CD4-positive, alpha-beta T cell treated with Interleukin-4 for 1 hour (primary cell): Measurements from ENCODE around the gene LRRC4B.
"Not testable (repeated sequence)": the region's sequence is repeated elsewhere in the genome, so short reads cannot be mapped to it uniquely, and the experiment has no call there.

Source experiments
- DNase-seq, 2 donors: peaks; one replicate each; pipeline ENCODE4 v3.0.0-alpha.2; 2020 to 2022

LRRC4B gene

GRCh38 chr19:50551034-50551714, 17.1 kb downstream of the LRRC4B start:
- DNase-seq, result no peak

DNA sequence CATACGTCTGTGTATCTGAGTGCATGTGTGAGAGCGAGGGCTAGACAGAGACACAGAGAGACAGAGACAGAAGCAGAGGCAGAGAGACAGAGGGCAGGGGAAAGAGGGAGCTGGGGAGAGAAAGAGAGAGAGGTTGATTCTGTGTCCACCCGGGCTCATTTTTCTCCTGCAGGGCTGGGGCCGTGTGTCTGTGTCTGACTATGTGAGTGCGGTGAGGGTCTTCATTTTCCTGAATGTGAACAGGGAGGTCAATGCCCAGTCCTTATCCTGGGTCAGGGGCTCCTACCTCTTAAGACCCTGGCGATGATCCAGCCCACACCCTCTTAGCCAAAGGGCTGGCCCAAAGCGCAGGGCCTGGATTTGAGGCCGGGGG, 17.7 kb downstream of the LRRC4B start:
- DNase-seq, result no peak

DNA sequence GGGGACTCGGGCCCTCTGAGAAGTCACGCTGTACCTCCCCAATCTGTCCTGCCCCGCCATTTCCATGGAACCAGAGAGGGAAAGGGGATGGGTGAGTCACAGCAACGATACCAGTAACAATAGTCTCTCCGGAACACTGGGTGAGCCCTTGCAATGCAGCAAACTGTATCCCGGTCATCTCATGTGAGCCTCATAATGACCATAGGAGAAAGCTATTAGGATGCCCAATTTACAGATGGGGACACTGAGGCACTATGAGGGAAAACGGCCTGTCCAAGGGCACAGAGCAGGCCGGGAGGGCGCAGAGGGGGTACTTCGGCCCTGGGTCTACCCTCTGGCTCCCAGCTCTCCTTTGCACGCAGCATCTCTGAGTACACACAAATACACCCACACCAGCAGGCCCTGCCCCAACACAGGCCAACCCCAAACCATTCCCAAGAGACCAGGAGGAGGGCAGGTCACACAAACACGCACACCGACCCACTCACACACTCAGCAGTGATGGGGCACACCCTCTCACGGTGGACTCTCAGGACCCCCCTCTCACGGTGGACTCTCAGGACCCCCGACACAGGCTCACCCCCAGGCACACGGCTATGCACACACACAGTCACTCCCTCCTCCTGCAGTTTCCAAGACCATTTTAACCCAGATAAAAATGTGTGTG, 18.2 kb downstream of the LRRC4B start:
- no peak for DNase-seq

DNA sequence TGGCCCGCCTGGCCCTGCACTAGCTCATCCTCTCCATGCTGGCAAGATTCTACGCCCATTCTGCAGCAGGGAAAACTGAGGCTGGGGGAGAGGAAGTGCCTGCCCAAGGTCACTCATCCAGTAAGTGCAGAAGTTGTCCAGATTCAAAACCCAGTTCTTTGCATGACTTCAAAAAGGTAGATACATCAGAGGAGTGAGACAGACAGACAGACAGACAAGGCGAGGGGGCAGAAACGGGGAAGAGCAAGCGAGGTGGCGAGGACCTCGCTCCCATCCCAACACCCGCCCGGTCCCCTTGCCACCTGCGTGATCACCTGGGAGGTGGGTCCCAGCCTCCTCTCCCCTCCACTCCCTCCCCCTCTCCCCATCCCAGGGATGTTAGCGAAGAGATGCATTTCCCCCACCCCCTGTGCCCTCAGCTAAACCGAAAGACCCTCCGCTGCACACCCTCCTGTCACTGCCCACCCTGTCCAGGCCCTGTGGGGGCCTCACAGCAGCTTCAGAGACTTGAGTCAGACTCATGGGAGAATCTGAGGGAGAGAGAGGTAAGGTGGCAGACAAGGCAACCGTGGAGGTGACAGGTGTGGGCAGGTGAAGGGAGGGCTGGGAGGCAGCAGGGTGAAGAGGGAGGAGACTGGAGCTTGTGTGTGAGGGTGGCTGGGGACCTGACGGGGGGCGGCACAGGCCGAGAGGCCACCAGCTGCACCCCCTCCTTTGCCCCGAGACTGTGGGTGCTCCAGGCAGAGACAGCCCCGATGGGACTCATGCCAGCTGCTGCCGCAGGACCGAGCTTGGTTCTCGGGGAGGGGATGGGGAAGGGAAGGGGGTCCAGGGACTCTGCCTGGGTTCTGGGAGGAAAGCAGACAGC, 18.9 kb downstream of the LRRC4B start:
- no peak for DNase-seq

- no peak for DNase-seq
Measured at GRCh38 chr19:50548191-50549058, 19.8 kb downstream of the LRRC4B start.

DNA sequence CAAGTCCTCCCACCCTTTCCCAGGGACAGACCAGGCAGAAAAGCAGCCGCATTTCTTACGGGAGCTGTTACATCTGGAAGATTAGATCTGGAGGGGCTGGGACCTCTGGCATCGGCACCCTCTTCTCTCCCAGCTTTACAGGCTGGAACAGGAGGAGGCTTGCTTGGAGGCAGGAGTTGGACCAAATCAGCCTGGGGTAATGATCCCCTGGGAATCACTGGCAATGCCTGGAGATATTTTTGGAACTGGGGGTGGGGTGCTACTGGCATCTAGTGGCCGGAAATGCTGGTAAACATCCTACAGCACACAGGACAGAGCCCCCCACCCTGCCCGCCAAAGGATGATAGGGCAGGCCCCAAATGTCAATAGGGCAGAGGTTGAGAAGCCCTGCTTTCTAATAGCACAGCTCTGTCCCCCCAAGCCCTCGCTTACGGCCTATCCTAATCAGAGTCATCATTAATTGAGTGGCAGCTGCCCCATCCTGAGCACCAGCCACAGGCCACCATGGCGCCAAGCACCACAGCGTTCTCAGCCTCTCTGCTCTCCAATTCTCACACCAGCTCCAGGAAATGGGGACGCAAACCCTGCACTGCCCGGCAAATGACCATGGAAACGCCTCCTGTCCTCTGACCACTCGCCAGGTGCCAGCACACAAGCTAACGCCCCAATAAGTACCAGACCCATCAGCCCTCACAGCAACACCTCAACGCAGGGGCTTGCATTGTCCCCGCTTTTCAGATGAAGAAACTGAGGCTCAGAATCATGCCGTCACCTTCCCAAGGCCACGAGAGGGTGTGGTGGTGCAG, 20.6 kb downstream of the LRRC4B start:
- no peak for DNase-seq

DNA sequence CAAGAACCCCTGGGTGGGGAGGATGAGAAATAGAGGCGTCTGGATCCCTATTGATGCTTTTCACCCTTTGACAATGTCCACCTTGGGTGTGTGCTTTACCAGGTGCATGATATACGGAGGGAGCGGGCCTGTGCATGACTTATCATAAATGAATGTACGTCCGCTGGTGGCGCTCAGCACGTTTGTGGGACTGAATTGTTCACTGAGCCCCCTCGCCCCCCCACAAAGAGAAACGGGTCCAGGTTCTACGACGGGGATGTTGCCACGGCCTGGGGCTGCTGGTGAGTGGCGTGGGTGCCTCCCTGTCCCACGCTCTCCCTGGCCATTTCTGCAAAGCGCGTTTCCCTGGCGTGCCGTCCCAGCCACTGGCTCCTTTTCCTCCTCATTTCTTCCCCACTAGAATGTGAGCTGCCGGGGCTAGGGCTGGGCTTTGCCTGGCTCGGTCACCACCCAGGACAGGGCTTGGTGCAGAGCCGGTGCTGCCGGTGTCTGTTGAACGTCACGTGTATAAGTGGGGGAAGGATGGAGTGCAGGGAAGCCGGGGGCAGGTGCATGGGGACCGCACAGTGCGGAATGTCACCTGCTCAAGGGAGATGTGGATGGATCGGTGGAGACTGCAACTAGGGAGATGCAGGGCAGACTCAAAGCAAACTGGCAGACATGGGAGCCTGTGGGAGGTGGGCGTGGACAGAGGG, 21.6 kb downstream of the LRRC4B start:
- DNase-seq, result no peak

- DNase-seq, result no peak
Measured at GRCh38 chr19:50542943-50543342, 25.3 kb downstream of the LRRC4B start.

DNA sequence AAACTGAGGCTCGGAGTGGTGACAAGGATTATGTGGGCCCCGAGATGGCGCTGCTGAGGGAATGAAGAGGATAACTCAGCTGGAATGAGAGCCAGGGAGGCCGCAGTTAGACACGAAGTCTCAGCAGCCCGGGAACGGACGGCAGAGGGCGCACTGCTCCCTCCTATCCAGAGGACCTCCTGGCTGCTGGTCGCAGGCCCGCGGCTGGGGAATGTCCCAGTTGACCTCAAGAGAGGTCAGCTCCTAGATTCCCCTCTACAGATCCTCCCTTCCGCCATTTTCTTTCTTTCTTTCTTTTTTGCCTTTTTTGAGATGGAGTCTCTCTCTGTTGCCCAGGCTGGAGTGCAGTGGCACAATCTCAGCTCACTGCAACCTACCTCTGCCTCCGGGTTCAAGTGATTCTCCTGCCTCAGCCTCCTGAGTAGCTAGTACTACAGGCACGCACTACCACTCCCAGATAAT, 30.4 kb downstream of the LRRC4B start:
- peak; percentile 47 to 51 for DNase-seq

GRCh38 chr19:50537306-50537685, 30.9 kb downstream of the LRRC4B start:
- no peak for DNase-seq

GRCh38 chr19:50536662-50537305, 31.5 kb downstream of the LRRC4B start:
- no peak for DNase-seq

GRCh38 chr19:50535672-50536187, 32.5 kb downstream of the LRRC4B start:
- DNase-seq, result no peak

- DNase-seq, result no peak
Measured at GRCh38 chr19:50534478-50534877, 33.8 kb downstream of the LRRC4B start.

DNA sequence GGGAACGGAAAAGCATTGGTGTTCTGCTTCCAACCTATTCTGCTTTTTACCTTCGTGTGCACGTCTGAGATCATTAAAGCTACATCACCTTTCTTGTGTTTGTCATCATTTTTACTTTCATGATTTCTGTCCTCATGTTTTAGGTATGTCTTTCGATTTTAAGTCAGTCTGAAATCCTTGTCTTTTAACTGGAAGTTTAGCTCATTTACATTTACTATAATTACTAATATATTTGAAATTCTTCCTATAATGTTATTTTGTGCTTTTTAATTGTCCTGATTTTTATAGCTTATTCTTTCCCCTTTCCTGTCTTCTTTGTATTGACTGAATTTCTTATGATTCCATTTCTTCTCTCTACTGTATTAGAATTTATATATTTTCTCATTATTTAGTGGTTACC, 35.3 kb downstream of the LRRC4B start:
- DNase-seq, result no peak

DNA sequence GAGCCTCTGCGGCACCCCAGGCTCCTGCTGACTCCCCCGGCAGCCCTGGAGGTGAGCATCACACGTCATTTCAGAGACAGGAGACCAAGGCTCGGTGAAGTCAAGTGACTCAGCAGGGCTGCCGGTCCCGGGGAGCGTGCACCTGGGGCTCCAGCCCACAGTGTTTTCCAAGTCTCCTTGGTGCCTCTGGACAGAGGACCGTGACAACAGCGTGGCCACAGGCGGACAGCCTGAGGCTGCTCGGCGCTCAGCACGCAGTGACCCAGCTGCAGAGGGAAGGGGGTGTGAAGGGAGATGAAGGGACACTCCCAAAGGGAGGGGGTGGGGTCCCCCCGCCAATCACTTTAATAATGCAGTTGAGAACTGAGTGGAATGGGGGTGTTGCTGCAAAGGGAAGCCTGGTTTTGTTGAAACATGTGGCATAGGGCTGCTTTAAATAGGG, 37.0 kb downstream of the LRRC4B start:
- no peak for DNase-seq

GRCh38 chr19:50528052-50528451, 40.2 kb downstream of the LRRC4B start:
- DNase-seq, result not testable (repeated sequence)

- no peak for DNase-seq
Measured at GRCh38 chr19:50522881-50523280, 45.4 kb downstream of the LRRC4B start.

- DNase-seq, result no peak
Measured at GRCh38 chr19:50520822-50521465, 47.3 kb downstream of the LRRC4B start.

DNA sequence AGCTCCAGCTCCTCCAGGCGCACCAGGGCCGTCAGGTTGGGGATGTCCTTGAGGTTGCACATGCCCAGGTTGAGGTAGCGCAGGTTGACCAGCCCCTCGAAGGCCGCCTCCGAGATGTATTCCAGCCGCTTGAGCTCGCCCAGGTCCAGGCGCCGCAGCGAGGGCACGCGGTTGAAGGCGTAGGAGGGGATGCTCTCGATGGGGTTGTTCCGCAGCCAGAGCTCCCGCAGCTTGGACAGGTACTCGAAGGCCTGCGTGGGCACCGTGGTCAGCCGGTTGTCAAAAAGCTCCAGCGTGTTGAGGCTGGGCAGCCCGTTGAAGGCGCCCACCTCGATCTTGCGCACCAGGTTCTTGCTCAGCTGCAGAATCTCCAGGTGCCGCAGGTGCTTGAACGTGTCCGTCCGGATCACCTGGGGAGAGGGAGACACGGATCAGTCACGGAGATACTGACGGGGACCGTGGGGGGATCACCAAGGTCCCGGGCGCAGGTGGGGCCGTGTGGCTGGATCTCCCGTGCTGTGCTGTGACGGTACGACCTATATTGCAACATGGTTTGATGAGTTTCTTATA, 49.1 kb downstream of the LRRC4B start:
- no peak for DNase-seq
